CD4-positive, alpha-beta T cell treated with Interleukin-21 for 1 hour (primary cell): ENCODE results near the gene UNC5B.

Source experiments
- DNase-seq: peaks from one replicate; pipeline ENCODE4 v3.0.0-alpha.2; 2020

UNC5B gene

GRCh38 chr10:71239946-71240795 is 27.8 kb downstream of the UNC5B start:
- DNase-seq, result no peak

DNA sequence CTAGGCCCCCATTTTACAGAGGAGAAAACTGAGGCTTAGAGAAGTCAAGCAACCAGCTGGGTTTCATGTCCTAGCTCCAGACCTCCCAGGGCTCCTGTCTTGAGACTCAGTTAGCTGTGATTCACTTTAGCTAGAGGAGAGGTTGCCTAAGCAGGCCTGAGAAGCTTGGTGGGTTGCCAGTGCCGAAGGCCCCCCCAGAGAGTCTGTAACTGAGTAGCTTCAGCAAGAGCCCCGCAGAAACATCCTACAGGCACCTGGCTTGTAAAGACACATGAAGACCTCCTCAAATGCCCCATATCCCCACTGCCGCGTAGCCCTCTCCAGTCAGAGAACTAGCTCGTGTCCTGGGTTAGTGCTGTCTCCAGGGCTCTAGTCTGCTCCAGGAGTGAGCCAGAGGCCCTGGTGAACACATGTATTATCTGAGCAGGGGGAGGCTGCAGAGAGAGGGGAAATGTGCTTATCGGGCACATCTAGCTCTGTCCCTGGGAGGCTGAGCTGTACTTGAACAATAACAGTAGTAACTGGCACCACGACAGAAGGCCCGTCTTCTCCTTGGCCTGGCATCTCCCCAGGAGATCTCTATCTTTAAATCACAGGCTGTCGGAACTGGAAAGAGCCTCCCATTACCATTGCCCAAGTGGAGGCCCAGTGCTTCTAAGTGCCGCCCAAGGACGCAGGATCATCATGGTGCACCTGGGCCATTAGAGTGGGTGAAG is 28.9 kb downstream of the UNC5B start:
- no peak for DNase-seq

DNA sequence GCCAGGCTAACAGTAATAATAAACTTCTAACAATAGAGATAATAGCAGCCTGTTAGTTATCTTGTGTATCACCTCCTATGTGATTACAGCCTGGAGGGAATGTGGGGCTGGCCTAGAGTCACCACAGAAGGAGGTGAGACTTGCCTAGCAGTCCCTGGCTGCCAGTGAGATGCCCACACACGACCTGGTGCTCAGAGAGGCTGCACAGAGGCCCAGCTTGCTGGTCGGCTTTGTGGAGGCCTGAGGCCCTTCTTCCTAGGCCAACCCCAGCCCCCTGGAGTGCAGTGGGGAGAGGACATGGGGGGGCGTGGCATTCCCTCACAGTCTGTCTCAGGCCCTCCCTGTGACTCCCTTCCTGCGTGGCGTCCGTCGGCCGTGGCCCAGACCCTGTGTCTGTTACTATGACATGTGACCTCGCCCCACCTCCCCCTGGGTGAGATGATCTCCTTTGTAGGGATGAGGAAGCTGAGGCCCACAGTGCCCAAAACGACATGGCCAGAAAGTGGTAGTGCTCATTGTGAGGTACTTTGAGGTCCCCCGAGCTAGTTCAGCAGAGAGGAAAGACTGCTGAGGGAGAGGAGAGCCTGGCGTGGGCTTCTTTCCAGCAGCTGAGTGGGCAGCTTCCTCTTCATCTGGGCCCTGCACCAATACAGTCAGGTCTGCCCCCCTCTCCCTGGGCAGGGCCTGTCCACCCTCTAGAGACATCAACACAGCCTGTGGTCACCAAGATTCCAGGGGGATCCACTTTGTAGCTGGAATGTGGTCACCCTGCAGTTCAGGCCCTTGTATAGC is 29.7 kb downstream of the UNC5B start:
- no peak for DNase-seq

GRCh38 chr10:71242622-71243009 is 30.2 kb downstream of the UNC5B start:
- no peak for DNase-seq

GRCh38 chr10:71243756-71244395 is 31.5 kb downstream of the UNC5B start:
- DNase-seq, result no peak

- no peak for DNase-seq
Measured at GRCh38 chr10:71244431-71245419, 32.4 kb downstream of the UNC5B start.

- no peak for DNase-seq
Measured at GRCh38 chr10:71245420-71246325, 33.3 kb downstream of the UNC5B start.

GRCh38 chr10:71246591-71247413 is 34.4 kb downstream of the UNC5B start:
- no peak for DNase-seq

DNA sequence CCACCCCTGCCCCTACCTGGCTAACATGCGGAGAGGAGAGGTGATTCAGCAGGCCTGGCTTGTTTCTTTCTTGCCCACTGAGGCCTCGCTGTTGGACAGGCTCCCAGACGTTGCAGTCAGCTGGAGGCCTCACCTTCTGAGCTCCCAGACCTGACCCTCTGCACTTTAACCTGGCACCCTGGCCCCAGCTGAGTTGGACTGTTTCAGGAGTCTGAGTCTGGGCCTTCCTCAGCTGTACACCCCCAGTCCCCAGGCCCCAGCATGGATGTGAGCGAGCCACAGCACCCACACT is 35.0 kb downstream of the UNC5B start:
- DNase-seq, result no peak

- DNase-seq, result no peak
Measured at GRCh38 chr10:71247804-71248203, 35.4 kb downstream of the UNC5B start.

DNA sequence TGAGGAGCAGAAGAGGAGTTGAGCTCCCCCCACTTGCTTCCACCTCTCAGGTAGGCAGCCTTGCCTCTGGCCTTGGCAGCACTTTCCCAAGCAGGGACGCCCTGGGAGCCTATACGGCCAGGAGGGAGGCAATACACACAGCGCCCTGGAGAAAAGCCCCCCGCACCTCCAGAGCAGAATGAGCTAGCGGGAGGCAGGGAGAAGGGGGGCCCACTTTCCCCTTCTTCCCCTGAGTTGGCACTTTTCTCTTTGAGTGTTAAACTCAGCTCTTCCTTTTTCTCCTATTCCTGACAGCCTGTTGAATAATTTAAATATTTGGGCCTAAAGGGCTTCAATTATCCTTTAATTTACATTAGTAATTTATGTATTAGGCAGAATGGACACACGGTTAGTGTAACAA is 35.8 kb downstream of the UNC5B start:
- DNase-seq, result no peak

DNA sequence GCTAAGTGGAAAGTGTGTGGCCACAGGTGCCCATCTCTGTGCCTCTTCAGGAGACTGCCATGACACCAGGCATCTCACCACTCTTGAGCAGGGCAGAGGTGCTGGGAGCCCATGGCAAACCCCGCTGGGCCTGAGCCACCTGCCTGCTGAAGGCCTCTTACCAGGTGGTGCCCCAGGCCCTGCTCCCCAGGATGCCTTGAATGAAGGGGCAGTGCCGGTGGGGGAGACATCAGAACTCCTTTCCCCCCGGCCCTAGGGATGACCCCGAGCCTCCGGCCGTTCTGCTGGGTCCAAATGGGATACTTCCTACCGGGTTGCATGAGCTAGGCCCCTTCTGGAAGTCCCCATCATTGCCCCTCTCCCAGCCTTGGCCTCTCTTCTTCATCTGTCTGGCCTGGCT is 37.6 kb downstream of the UNC5B start:
- no peak for DNase-seq

DNA sequence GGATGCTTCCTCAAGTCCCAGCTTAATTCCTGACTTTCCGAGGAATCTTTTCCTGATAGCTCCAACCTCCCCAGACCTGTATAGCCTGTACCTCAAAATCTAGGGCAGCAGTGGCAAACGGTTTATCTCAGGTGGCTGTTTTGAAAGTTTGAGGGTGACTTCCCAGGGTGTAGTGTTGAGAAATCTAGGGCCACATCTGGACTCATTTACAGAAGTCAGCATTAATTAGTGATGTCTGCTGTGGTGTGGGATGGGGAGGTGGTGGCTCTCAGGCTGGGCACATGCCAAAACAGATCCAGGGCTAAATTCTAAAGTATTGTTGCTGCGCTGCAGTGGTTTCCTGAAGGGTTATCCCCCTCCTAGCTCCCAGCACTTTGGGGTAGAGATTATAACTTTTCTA is 38.0 kb downstream of the UNC5B start:
- no peak for DNase-seq

DNA sequence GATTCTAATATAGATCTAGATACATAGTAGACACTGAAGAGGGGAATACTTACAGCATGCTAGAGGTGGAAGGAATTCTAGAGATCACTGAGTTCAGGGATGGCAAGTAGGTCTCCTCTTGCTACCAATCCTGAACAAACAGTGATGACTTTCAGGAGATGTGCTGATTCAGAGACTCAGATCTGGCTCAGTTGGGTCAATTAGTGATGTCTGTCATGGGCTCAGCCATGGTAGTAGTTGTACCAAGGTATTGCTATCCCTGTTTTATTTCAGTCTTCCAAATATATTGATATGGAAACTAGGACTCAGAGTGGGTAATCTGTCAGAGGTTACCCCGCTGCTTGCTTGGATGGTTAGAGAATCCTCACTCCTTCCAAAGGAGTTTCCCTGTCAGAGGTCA is 38.5 kb downstream of the UNC5B start:
- no peak for DNase-seq

DNA sequence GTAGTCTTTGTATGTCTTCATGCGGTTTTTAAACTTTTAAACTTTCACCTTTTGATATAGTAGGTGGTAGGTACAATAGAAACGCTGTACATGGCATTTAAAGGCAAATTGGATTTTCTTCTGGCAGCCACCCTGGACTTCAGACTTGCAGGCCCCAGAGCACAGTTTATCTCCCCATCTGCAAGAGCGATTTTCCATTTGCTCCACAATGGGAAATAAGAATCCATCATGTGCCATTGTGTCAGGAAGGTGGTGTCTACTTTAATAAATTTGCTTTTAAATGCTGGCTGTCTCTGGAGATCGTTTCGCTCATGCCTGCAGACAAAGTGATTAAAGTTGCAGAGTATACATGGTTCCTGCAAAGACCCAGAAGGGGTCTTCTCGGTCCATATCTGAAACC is 38.9 kb downstream of the UNC5B start:
- no peak for DNase-seq

DNA sequence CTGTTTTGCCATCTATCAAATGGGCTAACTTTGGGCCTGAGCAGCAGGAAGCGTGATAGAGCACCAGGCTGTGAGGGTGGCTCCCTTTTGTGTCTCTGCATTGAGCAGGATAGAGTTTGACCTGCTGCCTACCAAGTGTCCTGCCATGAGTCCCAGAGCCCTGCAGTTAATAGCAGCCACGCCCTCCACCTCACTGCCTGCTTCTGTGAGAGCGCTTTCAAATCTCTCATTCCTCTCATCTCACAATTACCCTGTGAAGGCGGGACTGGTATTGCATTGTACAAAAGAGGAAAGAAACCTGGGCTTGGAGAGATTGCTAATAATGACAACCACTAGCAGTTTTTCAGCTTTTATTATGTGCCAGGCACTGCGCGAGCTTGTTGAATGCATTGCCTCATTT is 39.9 kb downstream of the UNC5B start:
- no peak for DNase-seq

DNA sequence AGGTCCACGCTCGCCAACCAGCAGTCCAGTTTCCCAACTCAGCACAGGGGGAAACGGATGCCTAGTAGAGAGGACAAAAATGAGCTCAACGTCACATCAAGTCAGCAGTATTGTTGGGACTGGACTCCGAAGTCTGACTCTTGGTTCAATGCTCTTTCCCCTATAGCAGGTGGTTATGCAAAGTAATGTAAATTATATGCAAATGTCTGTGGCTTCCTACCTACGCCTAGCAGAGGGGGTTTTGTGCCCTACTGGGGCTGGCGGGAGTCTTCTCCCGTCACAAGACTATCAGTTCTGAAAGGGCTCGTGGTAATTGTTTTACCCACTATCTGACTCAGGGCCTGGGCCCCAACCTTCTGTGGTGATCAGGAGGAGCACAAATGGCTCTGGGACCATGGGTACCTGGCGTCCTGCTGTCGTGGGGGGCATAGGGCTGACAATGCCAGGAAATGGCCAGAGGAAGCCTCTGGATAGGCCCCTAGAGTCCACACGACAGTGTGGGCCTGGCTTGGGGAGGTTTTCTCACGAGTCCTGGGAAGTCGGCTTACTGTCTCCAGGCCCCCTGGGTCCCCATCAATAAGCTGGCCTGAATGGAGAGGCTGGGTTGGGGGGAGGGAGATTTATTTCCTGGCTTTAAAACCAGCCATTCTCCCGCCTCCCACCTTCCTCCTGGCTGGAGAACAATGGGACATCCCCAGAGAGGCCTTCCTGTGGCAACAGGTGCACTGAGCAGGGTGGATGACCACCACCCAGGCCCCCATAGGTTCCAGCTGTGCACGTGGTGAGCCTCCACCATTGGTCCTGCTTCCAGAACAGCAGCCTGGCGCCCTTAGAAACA is 41.8 kb downstream of the UNC5B start:
- no peak for DNase-seq

GRCh38 chr10:71254834-71255549 is 42.6 kb downstream of the UNC5B start:
- no peak for DNase-seq

GRCh38 chr10:71255550-71255807 is 43.1 kb downstream of the UNC5B start:
- no peak for DNase-seq
